Calu3 (cell line): Measurements from ENCODE around the gene CELSR1. TPM values are rescaled to one million over a fixed set of nuclear protein-coding genes. Genes with fewer than 3 reads are reported as not detected.

ENCODE experiments used
- BruUV-seq: library from RNA; stranded (reverse); fragments of 400-500 nt; replicated peaks from 2 replicates; lab custom pipeline; 2021; lab: Mats Ljungman, UMichigan
- CTCF ChIA-PET: fragments of 300-600 bp; sonication (Branson Sonifier 250); formaldehyde crosslinking; loops from one replicate; lab custom pipeline; 2022; ENCODE audit warnings: antibody characterized with exemption; lab: Charles Lee
- DNase-seq: peaks from one replicate; pipeline ENCODE4 v3.0.0; 2022
- H3K27ac Mint-ChIP-seq: one replicate; pipeline ENCODE4 v1.8.0; 2022; ENCODE audit warnings: mixed read lengths; ENCODE audit not compliant: unreplicated experiment
- H3K27me3 Mint-ChIP-seq: one replicate; pipeline ENCODE4 v1.8.0; 2022; ENCODE audit warnings: mixed read lengths; ENCODE audit not compliant: unreplicated experiment
- H3K36me3 Mint-ChIP-seq: one replicate; pipeline ENCODE4 v1.8.0; 2022; ENCODE audit warnings: mild to moderate bottlenecking, moderate library complexity, mixed read lengths; ENCODE audit not compliant: insufficient read depth, unreplicated experiment
- H3K4me1 Mint-ChIP-seq: one replicate; pipeline ENCODE4 v1.8.0; 2022; ENCODE audit warnings: mild to moderate bottlenecking, low read depth, mixed read lengths; ENCODE audit not compliant: unreplicated experiment
- H3K4me3 Mint-ChIP-seq: one replicate; pipeline ENCODE4 v1.8.0; 2022; ENCODE audit warnings: mild to moderate bottlenecking, low read depth, moderate library complexity, mixed read lengths; ENCODE audit not compliant: unreplicated experiment
- H3K9me3 Mint-ChIP-seq: one replicate; pipeline ENCODE4 v1.8.0; 2022; ENCODE audit warnings: low read depth, mixed read lengths; ENCODE audit not compliant: unreplicated experiment
- CTCF ChIP-seq: fragments of 200-600 bp; IDR thresholded peaks from one replicate; pipeline ENCODE4 v1.8.0; 2022; ENCODE audit warnings: antibody characterized with exemption; ENCODE audit not compliant: unreplicated experiment
- intact Hi-C: fragments of 100-400 bp; cut with micrococcal nuclease; formaldehyde crosslinking; loops from one replicate; pipeline ENCODE4 v1.10.0; 2022; ENCODE audit not compliant: unreplicated experiment
- total RNA-seq: library from RNA; stranded (reverse); gene quantifications from 2 replicates; pipeline ENCODE4 v1.2.3, GENCODE V29; 2022

The CELSR1 gene
- total RNA-seq, 1 experiment from 2014 or later = 45.5 TPM

- peaks cover 8% of the 10 kb centered on the region for H3K4me1 Mint-ChIP-seq
- H3K36me3 Mint-ChIP-seq = peaks cover 77% of the 10 kb centered on the region
- CTCF ChIA-PET = no interaction called here
- H3K4me3 Mint-ChIP-seq = no peak overlapping the region
- intact Hi-C loops = no loop called here
- no peak for TF ChIP-seq CTCF
- H3K9me3 Mint-ChIP-seq = no peaks in the 10 kb centered on the region
- no peak for DNase-seq
- peak overlapping the region; percentile 9 for H3K27ac Mint-ChIP-seq
- no peaks in the 10 kb centered on the region for H3K27me3 Mint-ChIP-seq
- no TSS peak for BruUV-seq
Measured at GRCh38 chr22:46350646-46351045, 186.8 kb downstream of the CELSR1 start.

GRCh38 chr22:46350121-46350520 lies 187.3 kb downstream of the CELSR1 start:
- no TSS peak for BruUV-seq

DNA sequence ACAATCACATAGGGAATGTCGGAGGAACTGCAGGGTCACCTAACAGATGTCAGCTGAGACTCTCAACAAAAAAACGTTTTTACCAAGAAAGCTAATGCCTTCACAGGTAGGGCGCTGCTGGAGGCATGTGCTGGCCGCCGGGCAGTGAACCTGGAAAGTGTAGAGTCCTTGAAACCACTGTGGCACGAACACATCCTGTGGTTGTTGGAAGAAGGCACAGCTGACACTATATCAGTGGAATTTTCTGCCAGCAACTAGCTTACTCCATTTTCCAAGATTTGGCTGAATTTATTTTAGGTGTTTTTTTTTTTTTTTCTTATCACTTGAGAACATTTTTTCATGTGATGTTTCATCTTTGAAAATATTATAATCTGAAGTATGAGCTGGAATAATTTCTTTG lies 187.7 kb downstream of the CELSR1 start:
- DNase-seq = no peak
- no peak for TF ChIP-seq CTCF
- CTCF ChIA-PET = interaction anchor here (0.6 kb wide), 1 partner anchor 151 kb away, joined by 3 read pairs; no protein-coding TSS in a partner anchor
- Mint-ChIP-seq H3K27ac (peak overlapping the region; percentile 15), H3K9me3 (no peaks in the 10 kb centered on the region), H3K4me3 (no peak overlapping the region), H3K27me3 (no peaks in the 10 kb centered on the region), H3K36me3 (peaks cover 73% of the 10 kb centered on the region), H3K4me1 (peaks cover 8% of the 10 kb centered on the region)
- intact Hi-C loops = no loop called here
- no TSS peak for BruUV-seq

More at GRCh38 chr22:46350121-46350520, 187.3 kb downstream of the CELSR1 start:
- intact Hi-C loops = no loop called here
- Mint-ChIP-seq H3K27ac (no peak overlapping the region), H3K4me1 (peaks cover 8% of the 10 kb centered on the region), H3K4me3 (no peak overlapping the region), H3K9me3 (no peaks in the 10 kb centered on the region), H3K36me3 (peaks cover 76% of the 10 kb centered on the region), H3K27me3 (no peaks in the 10 kb centered on the region)
- no peak for DNase-seq
- CTCF ChIA-PET = interaction anchor here (0.6 kb wide), 1 partner anchor 152 kb away, joined by 3 read pairs; no protein-coding TSS in a partner anchor
- TF ChIP-seq CTCF = no peak

GRCh38 chr22:46349238-46349637 lies 188.2 kb downstream of the CELSR1 start:
- DNase-seq = no peak
- Mint-ChIP-seq H3K27me3 (no peaks in the 10 kb centered on the region), H3K4me3 (no peak overlapping the region), H3K4me1 (peaks cover 8% of the 10 kb centered on the region), H3K9me3 (no peaks in the 10 kb centered on the region), H3K27ac (peak overlapping the region; percentile 15), H3K36me3 (peaks cover 74% of the 10 kb centered on the region)
- no TSS peak for BruUV-seq
- no peak for TF ChIP-seq CTCF
- CTCF ChIA-PET = no interaction called here
- intact Hi-C loops = no loop called here
